KMS-11 (cell line): ENCODE results near the gene ZC2HC1C.

Experiments used
- H2AFZ ChIP-seq: fragments of 200-600 bp; sonication (generic); 2 replicates; pipeline ENCODE4 v1.6.1; 2016; ENCODE audit warnings: antibody characterized with exemption, mixed run types, low read depth
- H3K27ac ChIP-seq: fragments of 200-600 bp; sonication (generic); 2 replicates; pipeline ENCODE4 v1.6.1; 2016; ENCODE audit warnings: mild to moderate bottlenecking, mixed run types
- H3K27me3 ChIP-seq: fragments of 200-600 bp; sonication (generic); 2 replicates; pipeline ENCODE4 v1.6.1; 2017; ENCODE audit warnings: mild to moderate bottlenecking, low read depth, mixed run types, moderate library complexity; ENCODE audit not compliant: insufficient read depth
- H3K36me3 ChIP-seq: fragments of 200-600 bp; sonication (generic); 2 replicates; pipeline ENCODE4 v1.6.1; 2017; ENCODE audit warnings: mild to moderate bottlenecking, mixed run types; ENCODE audit not compliant: insufficient read depth
- H3K4me1 ChIP-seq: fragments of 200-600 bp; sonication (generic); 2 replicates; pipeline ENCODE4 v1.6.1; 2016; ENCODE audit warnings: mild to moderate bottlenecking, low read depth, mixed run types; ENCODE audit not compliant: poor library complexity, severe bottlenecking
- H3K4me2 ChIP-seq: fragments of 200-600 bp; sonication (generic); 2 replicates; pipeline ENCODE4 v1.7.0; 2016; ENCODE audit warnings: mild to moderate bottlenecking, mixed run types
- H3K4me3 ChIP-seq: fragments of 200-600 bp; sonication (generic); IDR thresholded peaks from 2 replicates; pipeline ENCODE4 v1.6.1; 2017; ENCODE audit warnings: low read depth, low read length, mixed read lengths; ENCODE audit not compliant: insufficient read depth
- H3K79me2 ChIP-seq: fragments of 200-600 bp; sonication (generic); 2 replicates; pipeline ENCODE4 v1.6.1; 2016; ENCODE audit warnings: low read depth, mixed run types; ENCODE audit not compliant: insufficient read depth
- H3K9ac ChIP-seq: fragments of 200-600 bp; sonication (generic); 2 replicates; pipeline ENCODE4 v1.6.1; 2016; ENCODE audit warnings: mild to moderate bottlenecking, mixed run types
- H4K20me1 ChIP-seq: fragments of 200-600 bp; sonication (generic); 2 replicates; pipeline ENCODE4 v1.6.1; 2016; ENCODE audit warnings: mild to moderate bottlenecking, mixed run types; ENCODE audit not compliant: insufficient read depth
- TF ChIP-seq, protein P1 (sequence below): fragments of 200-600 bp; sonication (generic); conservative IDR thresholded peaks from 2 replicates; pipeline ENCODE4 v1.6.1; 2017; ENCODE audit warnings: low read depth, mild to moderate bottlenecking, antibody characterized with exemption, low read length, moderate library complexity, mixed read lengths

The ZC2HC1C gene

DNA sequence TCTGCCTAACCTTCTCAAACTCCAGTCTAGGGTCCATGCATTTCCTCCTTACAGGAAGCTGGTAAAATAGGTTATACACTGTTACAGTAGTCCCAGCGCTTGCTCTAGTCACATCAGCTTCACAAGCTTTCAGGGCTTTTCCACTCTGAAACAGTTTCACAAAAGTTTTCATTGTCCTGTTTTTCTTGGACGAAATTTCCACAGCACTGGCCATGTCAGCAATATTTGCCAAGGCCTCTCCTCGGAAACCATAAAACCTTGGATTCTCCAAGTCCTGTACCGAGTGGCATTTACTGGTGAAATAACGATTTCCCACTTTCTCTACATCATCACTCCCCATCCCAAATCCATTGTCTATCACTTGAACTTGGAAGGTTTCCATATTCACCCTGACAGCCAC, 20.3 kb upstream of the ZC2HC1C start:
- H3K27ac ChIP-seq = no peak overlapping the region
- no peak overlapping the region for H3K4me2 ChIP-seq
- H3K4me3 ChIP-seq = no peak overlapping the region
- H4K20me1 ChIP-seq = no peaks in the 10 kb centered on the region
- H3K27me3 ChIP-seq = no peaks in the 10 kb centered on the region
- no peak overlapping the region for H2AFZ ChIP-seq
- no peak overlapping the region for H3K9ac ChIP-seq
- TF ChIP-seq, protein P1, sequence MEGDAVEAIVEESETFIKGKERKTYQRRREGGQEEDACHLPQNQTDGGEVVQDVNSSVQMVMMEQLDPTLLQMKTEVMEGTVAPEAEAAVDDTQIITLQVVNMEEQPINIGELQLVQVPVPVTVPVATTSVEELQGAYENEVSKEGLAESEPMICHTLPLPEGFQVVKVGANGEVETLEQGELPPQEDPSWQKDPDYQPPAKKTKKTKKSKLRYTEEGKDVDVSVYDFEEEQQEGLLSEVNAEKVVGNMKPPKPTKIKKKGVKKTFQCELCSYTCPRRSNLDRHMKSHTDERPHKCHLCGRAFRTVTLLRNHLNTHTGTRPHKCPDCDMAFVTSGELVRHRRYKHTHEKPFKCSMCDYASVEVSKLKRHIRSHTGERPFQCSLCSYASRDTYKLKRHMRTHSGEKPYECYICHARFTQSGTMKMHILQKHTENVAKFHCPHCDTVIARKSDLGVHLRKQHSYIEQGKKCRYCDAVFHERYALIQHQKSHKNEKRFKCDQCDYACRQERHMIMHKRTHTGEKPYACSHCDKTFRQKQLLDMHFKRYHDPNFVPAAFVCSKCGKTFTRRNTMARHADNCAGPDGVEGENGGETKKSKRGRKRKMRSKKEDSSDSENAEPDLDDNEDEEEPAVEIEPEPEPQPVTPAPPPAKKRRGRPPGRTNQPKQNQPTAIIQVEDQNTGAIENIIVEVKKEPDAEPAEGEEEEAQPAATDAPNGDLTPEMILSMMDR = no peak
- no peaks in the 10 kb centered on the region for H3K36me3 ChIP-seq
- peaks cover 22% of the 10 kb centered on the region for H3K4me1 ChIP-seq
- no peaks in the 10 kb centered on the region; the same call in 1 of the 2 replicates for H3K79me2 ChIP-seq

DNA sequence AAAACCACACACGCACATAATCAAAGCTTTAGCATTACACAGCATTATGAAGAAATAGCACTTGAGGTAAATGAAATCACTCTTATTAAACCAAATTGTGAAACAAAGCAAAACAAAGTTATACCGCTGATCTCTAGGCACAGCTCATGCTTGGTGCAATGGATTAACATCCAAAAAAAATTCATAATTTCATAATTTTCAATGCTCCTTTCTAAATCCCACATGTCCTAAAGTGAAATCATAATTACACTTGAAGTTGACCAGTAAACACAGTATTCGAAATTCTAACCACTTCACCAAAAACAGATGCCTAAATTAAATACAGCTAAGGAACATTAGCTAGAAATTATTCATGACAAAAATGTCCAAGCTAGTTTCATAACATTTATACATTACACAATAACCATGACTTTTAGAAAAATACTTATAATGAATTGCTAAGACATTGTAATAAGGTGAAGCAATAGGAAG, 19.7 kb upstream of the ZC2HC1C start:
- H3K4me3 ChIP-seq = no peak overlapping the region
- TF ChIP-seq, protein P1 = no peak
- no peaks in the 10 kb centered on the region; the same call in 1 of the 2 replicates for H3K79me2 ChIP-seq

DNA sequence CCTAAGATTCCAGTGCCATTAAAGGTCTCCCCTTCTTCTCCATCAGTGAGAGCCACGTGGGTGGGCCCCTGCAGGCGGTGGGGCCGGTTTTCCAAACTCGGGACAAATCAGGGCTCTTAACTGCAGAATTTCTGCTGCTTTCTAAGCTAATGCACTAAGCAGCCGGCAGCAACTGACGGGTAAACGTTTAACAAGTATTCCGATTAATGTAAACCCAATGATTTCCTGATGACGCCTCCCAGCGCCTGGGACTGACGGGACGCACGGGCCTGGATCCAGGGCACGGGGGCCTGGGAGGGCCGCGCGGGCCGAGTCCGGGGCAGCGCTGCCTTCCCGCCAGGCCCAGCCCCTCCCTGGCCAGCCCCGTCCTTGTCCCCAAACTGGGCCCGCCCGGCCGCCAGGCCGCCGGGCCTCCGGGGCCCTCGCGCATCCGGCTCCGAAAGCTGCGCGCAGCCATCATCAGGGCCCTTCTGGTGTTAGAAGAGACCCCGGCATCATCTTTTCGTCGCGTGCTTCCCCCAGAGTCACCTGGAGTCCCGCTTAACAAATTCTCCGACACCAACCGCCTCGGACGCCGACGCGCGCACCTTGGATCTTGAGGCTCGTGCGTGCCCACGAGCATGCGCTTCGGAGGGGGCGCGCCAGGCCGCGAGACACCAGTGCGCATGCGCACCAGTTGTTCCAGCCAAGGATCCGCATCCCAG, 18.4 kb upstream of the ZC2HC1C start, which contains the start of gene MLH3:
TSS of gene MLH3 (minus strand) at position 616 of the 704 bp plus-strand sequence. CDS start 1,812 bp downstream, outside the sequence.
- peak within 1 kb of the TSS; percentile 51 for H3K27ac ChIP-seq

More for the DNA sequence above, 19.7 kb upstream of the ZC2HC1C start:
- Histone ChIP-seq H3K4me1 (peaks cover 21% of the 10 kb centered on the region), H4K20me1 (no peaks in the 10 kb centered on the region), H3K4me2 (0 out of 2 replicates have a peak overlapping the region, but pooled peaks have one; percentile 73), H3K9ac (no peak overlapping the region), H3K36me3 (no peaks in the 10 kb centered on the region), H3K27ac (no peak overlapping the region), H2AFZ (no peak overlapping the region), H3K27me3 (no peaks in the 10 kb centered on the region)

DNA sequence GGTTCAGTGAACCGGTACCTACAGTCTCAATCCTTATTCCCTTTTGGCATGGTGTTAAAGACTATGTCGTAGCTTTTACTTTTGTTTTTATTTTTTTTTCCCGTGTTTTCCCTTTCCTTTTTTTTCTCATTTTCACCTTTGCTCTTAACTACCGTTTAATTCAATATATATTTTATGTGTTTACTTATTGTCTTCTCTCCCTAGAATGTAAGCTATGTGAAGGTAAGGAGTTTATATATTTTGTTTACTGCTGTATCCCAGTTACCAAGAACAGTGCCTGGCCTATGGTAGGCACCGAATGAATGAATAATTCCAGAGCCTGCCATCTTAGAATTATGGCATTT, 17.9 kb upstream of the ZC2HC1C start:
- no peaks in the 10 kb centered on the region; the same call in 1 of the 2 replicates for H4K20me1 ChIP-seq
- H3K4me2 ChIP-seq = peak overlapping the region; percentile 73
- TF ChIP-seq, protein P1 = no peak
- H3K9ac ChIP-seq = peak overlapping the region; percentile 86; the same call in 1 of the 2 replicates
- H3K79me2 ChIP-seq = no peaks in the 10 kb centered on the region; the same call in 1 of the 2 replicates
- peaks cover 20% of the 10 kb centered on the region for H3K4me1 ChIP-seq
- H3K27ac ChIP-seq = peak overlapping the region; percentile 51; the same call in 1 of the 2 replicates
- H2AFZ ChIP-seq = peak overlapping the region; percentile 67
- H3K4me3 ChIP-seq = no peak overlapping the region
- no peaks in the 10 kb centered on the region for H3K36me3 ChIP-seq
- no peaks in the 10 kb centered on the region for H3K27me3 ChIP-seq

More for the DNA sequence above, 18.4 kb upstream of the ZC2HC1C start, which contains the start of gene MLH3:
- H3K79me2 ChIP-seq = no peaks in the 10 kb centered on the region; the same call in 1 of the 2 replicates
- TF ChIP-seq, protein P1 = no peak
- H2AFZ ChIP-seq = peak within 1 kb of the TSS; percentile 67
- no peaks in the 10 kb centered on the region; the same call in 1 of the 2 replicates for H4K20me1 ChIP-seq
- H3K36me3 ChIP-seq = no peaks in the 10 kb centered on the region
- no peak within 1 kb of the TSS for H3K4me3 ChIP-seq
- peak within 1 kb of the TSS; percentile 73 for H3K4me2 ChIP-seq
- no peaks in the 10 kb centered on the region for H3K27me3 ChIP-seq
- H3K9ac ChIP-seq = peak within 1 kb of the TSS; percentile 86
- H3K4me1 ChIP-seq = peaks cover 20% of the 10 kb centered on the region
